ENCODE data around the gene PEMT. TPM values are rescaled to one million over a fixed set of nuclear protein-coding genes. Genes with fewer than 3 reads are reported as not detected.
A peak's percentile ranks its signal among the peaks of the same experiment; 100 is the strongest.

Gene PEMT
- total RNA-seq, 1 experiment from 2014 or later = 62.5 TPM

DNA sequence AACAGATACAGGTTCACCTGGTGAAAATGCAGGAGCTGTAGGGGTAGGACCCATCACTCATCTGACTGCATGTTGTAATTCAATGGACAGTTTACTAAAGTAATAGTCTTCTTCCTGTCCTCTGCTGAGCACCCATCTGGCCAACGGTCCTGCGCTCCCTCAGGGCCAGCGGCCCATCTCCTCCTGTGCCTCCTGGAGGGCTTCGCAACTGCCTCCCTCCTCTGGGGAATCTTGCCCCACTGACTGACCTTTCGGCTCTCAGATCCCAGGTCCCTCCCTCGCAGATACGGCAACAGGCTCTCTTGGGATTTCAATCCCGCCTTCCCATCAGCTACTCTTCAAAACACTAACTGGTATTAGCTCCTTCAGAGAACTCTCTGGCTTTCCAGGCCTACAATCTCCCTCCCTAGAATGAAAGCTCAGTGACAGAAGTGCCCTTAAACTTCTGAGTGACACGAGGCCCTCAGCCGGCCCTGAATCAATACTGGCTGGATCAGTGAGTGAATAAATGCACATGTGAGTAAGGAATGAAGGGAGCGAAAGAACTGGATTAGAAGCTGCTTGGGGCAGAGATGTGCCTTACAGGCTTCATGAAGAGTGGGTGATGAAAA, 1.3 kb downstream of the PEMT start:
- no peaks in the 10 kb centered on the region for H3K9me3 ChIP-seq (replicated peaks)
- no peaks in the 10 kb centered on the region for H3K27me3 ChIP-seq
- H3K4me1 ChIP-seq = peaks cover 10% of the 10 kb centered on the region; the same call in 1 of the 2 replicates
- no peak overlapping the region for H3K27ac ChIP-seq
- peak overlapping the region; percentile 84 for H3K4me3 ChIP-seq
- no peak for DNase-seq
- H3K36me3 ChIP-seq = peaks cover 2% of the 10 kb centered on the region; the same call in 1 of the 2 replicates

GRCh38 chr17:17587614-17588337, 3.7 kb downstream of the PEMT start:
- DNase-seq = no peak
- H3K36me3 ChIP-seq = peaks cover 2% of the 10 kb centered on the region; the same call in 1 of the 2 replicates
- H3K4me3 ChIP-seq = no peak overlapping the region
- no peak overlapping the region for H3K27ac ChIP-seq
- H3K27me3 ChIP-seq = no peaks in the 10 kb centered on the region
- peaks cover 7% of the 10 kb centered on the region; the same call in 1 of the 2 replicates for H3K4me1 ChIP-seq
- no peaks in the 10 kb centered on the region for H3K9me3 ChIP-seq (replicated peaks)

DNA sequence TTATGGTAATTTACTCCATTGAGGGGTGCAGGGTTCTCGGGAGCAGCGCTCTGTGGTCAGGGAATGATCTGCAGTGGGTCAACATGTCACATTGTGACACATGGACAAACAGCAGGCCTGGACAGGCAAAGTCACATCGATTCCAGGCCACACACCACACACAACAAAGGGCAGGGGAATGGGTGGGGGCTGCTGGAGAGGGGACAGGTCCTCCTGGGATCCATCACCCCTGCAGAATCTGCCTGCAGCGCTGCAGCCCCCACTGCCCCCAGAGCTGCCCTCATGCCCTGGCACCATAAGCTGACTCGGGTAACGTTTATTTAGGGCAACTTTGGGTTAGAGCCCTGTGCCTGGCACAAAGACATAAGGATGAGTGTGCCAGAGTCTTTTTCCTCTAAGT, 9.1 kb downstream of the PEMT start:
- H3K9me3 ChIP-seq (replicated peaks) = no peaks in the 10 kb centered on the region
- no peaks in the 10 kb centered on the region for H3K4me1 ChIP-seq
- no peak overlapping the region for H3K4me3 ChIP-seq
- DNase-seq = no peak
- H3K27ac ChIP-seq = no peak overlapping the region
- H3K27me3 ChIP-seq = no peaks in the 10 kb centered on the region
- peaks cover 2% of the 10 kb centered on the region; the same call in 1 of the 2 replicates for H3K36me3 ChIP-seq

- H3K4me1 ChIP-seq = no peaks in the 10 kb centered on the region
- no peaks in the 10 kb centered on the region for H3K27me3 ChIP-seq
- no peak for DNase-seq
- H3K27ac ChIP-seq = no peak overlapping the region
- H3K4me3 ChIP-seq = no peak overlapping the region
- H3K9me3 ChIP-seq (replicated peaks) = no peaks in the 10 kb centered on the region
- H3K36me3 ChIP-seq = no peaks in the 10 kb centered on the region; the same call in 1 of the 2 replicates
Measured at GRCh38 chr17:17581509-17581908, 10.0 kb downstream of the PEMT start.

DNA sequence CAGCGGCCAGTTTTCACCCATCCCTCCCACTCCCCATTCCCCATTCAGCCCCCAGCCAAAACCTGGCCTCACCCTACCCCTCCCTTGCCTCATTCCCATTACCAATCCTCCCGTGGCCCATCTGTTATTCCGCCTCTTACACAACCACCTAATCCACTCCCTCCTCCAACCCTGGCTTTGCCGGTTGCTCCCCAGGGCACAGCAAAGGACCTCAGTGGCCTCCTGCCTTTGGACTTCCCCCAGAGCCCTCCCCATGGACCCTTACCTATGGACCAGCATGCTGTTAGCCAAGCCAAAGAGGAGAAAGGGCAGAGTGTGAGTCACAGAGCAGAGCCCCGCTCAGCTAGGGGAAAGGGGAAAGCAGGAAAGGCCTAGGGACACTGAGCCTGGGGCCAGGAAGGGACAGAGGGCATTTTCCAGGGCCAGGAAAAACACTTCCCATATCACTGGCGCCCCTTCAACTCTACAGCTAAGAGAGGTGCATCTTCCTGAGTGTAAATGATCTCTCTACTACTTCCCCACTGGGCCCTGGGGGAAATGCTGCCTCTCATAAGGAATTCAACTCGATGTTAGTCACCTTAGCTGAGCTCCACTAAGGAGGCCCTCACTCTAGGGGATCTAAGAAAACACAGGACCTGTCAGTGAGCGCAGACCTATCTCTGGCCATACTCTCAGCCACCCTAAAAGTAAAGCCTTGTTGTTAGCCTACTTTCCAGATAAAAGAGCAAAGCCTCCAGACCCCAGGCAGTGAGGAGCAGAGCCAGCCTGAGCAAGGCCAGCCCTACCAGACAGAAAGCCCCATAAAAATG, 10.6 kb downstream of the PEMT start:
- no peak overlapping the region for H3K4me3 ChIP-seq
- H3K4me1 ChIP-seq = no peaks in the 10 kb centered on the region
- H3K27me3 ChIP-seq = no peaks in the 10 kb centered on the region
- no peak overlapping the region for H3K27ac ChIP-seq
- H3K36me3 ChIP-seq = no peaks in the 10 kb centered on the region; the same call in 1 of the 2 replicates
- no peak for DNase-seq
- H3K9me3 ChIP-seq (replicated peaks) = no peaks in the 10 kb centered on the region

- H3K36me3 ChIP-seq = peaks cover 4% of the 10 kb centered on the region; the same call in 1 of the 2 replicates
- no peaks in the 10 kb centered on the region for H3K9me3 ChIP-seq (replicated peaks)
- peak in 1 of 2 experiments; percentile 58 for DNase-seq
- H3K4me3 ChIP-seq = no peak overlapping the region
- no peaks in the 10 kb centered on the region for H3K4me1 ChIP-seq
- no peak overlapping the region for H3K27ac ChIP-seq
- H3K27me3 ChIP-seq = no peaks in the 10 kb centered on the region
Measured at GRCh38 chr17:17579691-17580090, 11.8 kb downstream of the PEMT start.

DNA sequence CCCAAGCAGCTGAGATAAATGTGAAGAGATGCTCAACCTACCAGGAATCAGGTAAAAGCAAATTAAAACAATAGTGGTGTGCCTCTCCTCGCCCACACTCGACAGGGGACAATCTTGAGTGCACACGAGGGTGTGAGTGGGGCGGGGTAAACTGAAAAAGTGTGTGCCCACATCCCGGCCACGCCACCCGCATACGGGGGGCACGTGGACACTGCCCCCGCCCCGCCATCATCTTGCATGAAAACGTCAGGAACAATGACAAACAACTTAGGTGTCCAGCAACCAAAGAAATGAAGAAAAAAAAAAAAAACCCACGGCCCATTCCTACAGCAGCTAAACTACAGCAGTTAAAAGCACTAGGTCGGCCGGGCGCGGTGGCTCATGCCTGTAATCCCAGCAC, 14.1 kb downstream of the PEMT start:
- no peak overlapping the region for H3K27ac ChIP-seq
- no peak overlapping the region for H3K4me3 ChIP-seq
- H3K4me1 ChIP-seq = no peaks in the 10 kb centered on the region
- H3K36me3 ChIP-seq = peaks cover 4% of the 10 kb centered on the region; the same call in 1 of the 2 replicates
- H3K9me3 ChIP-seq (replicated peaks) = no peaks in the 10 kb centered on the region
- DNase-seq = no peak
- H3K27me3 ChIP-seq = no peaks in the 10 kb centered on the region

DNA sequence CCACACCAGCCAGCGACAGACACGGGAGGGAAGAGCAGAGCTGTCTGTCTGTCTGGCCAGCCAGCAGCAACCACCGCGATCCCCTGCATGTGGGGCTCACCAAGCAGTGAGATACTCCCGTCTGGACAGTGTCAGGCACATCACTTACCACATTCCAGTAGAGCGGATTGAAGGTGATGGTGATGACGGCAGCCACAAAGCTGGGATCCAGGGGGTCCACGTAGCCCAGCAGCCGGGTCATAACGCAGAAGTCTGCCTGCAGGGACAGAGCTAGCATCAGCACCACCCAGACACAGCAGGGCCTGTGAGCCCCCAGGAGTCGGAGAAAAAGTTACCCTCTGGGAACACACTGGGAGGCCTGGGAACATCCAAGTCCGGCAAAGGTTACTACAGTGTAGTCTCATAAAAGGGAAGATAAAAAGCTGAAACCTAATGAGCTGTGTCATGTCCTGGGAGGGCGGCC, 14.7 kb downstream of the PEMT start:
- Histone ChIP-seq H3K4me3 (no peak overlapping the region), H3K9me3 (replicated peaks) (no peaks in the 10 kb centered on the region), H3K27ac (no peak overlapping the region), H3K27me3 (no peaks in the 10 kb centered on the region), H3K4me1 (no peaks in the 10 kb centered on the region), H3K36me3 (peaks cover 4% of the 10 kb centered on the region; the same call in 1 of the 2 replicates)
- DNase-seq = no peak

- Histone ChIP-seq H3K36me3 (peaks cover 4% of the 10 kb centered on the region; the same call in 1 of the 2 replicates), H3K27ac (no peak overlapping the region), H3K4me1 (no peaks in the 10 kb centered on the region), H3K27me3 (no peaks in the 10 kb centered on the region), H3K4me3 (no peak overlapping the region), H3K9me3 (replicated peaks) (no peaks in the 10 kb centered on the region)
- no peak for DNase-seq
Measured at GRCh38 chr17:17575360-17576251, 15.9 kb downstream of the PEMT start.

DNA sequence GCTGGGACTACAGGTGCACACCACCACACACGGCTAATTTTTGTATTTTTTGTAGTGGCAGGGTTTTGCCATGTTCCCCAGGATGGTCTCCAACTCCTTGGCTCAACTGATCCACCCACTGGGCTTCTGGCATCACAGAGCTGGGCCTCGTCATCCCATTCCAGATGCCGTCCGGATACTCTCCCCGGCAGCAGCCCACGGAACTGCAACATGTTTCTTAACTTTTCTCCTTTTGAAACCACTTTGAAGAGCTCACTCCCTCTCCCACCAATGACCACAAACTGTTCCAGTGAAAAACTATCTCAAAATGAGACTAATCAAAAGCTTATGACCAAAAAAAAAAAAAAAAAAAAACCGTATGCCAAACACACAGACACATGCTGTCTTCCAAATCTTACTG, 17.6 kb downstream of the PEMT start:
- Histone ChIP-seq H3K4me1 (no peaks in the 10 kb centered on the region; the same call in 1 of the 2 replicates), H3K27me3 (no peaks in the 10 kb centered on the region), H3K36me3 (peaks cover 4% of the 10 kb centered on the region; the same call in 1 of the 2 replicates), H3K4me3 (no peak overlapping the region), H3K27ac (no peak overlapping the region), H3K9me3 (replicated peaks) (no peaks in the 10 kb centered on the region)
- no peak for DNase-seq

DNA sequence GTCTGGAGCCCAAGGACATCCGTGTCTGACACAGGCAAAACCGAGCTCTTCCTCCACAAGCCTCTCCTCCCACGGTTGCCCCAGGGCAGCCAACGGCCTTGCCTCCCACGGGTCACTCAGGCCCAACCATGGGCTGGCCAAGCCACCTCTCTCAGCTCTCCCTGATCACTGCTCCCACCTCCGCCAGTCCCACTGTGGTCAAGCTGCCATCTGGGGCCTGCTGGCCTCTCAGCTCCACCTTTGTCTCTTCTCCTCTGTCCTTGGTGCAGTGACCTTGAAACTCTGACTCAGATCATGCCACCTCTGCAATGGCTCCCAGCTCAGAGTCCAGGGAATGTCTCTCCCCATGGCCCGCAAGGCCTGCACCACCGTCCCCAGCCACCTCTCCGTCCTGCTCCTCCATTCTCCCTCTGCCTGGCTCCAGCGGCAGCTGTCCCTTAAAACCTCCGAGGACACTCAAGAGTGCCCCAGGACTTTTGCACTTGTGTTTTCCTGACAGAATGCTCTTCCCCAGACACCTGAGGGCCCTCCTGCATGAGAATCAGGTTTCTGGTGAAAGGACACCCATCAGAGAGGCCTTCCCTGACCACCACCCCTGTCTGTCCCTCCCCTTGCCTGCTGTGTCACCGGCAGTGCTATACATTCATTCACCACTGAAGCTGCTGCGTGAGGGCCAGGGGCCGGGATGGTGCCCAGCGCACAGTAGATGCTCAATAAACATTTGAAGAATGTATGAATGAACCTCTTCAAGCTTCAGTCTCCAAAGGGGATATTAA, 19.3 kb downstream of the PEMT start:
- H3K27me3 ChIP-seq = no peaks in the 10 kb centered on the region
- H3K36me3 ChIP-seq = peaks cover 4% of the 10 kb centered on the region; the same call in 1 of the 2 replicates
- DNase-seq = no peak
- H3K4me3 ChIP-seq = no peak overlapping the region
- H3K9me3 ChIP-seq (replicated peaks) = no peaks in the 10 kb centered on the region
- no peaks in the 10 kb centered on the region; the same call in 1 of the 2 replicates for H3K4me1 ChIP-seq
- no peak overlapping the region for H3K27ac ChIP-seq

DNA sequence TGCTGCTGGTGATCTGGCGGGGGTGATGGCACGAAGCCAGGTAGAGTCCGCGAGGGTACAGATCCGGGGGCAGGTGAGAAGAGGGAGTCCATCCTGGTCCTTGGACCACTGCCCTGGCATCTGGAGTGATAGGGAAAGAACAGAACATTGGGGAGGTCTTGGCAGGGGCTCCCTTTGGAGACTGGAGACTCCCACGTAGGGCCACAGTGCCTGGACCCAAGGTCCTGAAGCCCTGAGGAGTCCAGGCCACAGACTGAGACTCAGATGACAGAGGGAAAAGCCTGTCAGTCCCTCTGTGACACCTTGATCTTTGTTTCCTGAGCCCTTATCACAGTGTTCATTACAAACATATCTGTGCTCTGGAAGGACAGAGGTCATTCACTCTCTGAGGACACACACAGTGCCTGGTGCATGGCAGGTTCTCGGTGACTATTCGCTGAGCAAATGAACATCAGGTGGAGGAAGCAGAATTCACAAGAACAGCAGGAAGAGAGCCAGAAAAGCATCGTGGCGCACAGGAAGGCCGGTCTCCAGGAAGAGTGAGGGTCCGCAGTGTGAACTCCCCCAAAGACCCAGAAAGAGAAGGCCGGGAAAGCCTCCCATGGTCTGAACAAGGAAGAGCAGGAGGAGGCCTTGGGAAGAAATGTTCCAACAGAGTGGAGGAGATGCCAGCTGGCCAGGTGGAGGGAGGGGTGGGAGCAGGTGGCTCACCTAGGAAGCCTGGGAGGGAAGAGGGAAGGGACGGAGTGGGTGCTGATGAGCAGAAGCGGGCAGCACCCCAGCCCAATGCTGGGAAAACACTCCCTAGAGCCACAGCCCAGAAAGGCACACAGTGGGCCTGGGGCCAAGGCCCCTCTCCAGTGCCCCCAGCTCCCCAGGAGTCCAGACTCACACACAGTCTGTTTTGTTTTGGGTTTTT, 20.5 kb downstream of the PEMT start:
- DNase-seq = peak; percentile 64 to 70
- H3K9me3 ChIP-seq (replicated peaks) = no peaks in the 10 kb centered on the region
- no peak overlapping the region for H3K4me3 ChIP-seq
- H3K27me3 ChIP-seq = no peaks in the 10 kb centered on the region
- no peak overlapping the region for H3K27ac ChIP-seq
- no peaks in the 10 kb centered on the region; the same call in 1 of the 2 replicates for H3K4me1 ChIP-seq
- peaks cover 4% of the 10 kb centered on the region; the same call in 1 of the 2 replicates for H3K36me3 ChIP-seq

Data from SJCRH30 (cell line).